CD4-positive, alpha-beta T cell treated with Interleukin-15 for 4 hours (primary cell): ENCODE data around the gene PEPD.
"Not testable (repeated sequence)": the region's sequence is repeated elsewhere in the genome, so short reads cannot be mapped to it uniquely, and the experiment has no call there.

ENCODE experiments used
- DNase-seq: peaks from one replicate; pipeline ENCODE4 v3.0.0-alpha.2; 2020; ENCODE audit warnings: low spot score

PEPD gene

GRCh38 chr19:33497778-33498175, 23.8 kb downstream of the PEPD start:
- DNase-seq: no peak

- DNase-seq: no peak
These were observed 24.3 kb downstream of the PEPD start for GRCh38 chr19:33497131-33497777.

- no peak for DNase-seq
These were observed 25.3 kb downstream of the PEPD start for GRCh38 chr19:33496038-33496895.

- no peak for DNase-seq
These were observed 28.0 kb downstream of the PEPD start for GRCh38 chr19:33493401-33494275.

- DNase-seq: no peak
These were observed 28.6 kb downstream of the PEPD start for GRCh38 chr19:33492951-33493350.

DNA sequence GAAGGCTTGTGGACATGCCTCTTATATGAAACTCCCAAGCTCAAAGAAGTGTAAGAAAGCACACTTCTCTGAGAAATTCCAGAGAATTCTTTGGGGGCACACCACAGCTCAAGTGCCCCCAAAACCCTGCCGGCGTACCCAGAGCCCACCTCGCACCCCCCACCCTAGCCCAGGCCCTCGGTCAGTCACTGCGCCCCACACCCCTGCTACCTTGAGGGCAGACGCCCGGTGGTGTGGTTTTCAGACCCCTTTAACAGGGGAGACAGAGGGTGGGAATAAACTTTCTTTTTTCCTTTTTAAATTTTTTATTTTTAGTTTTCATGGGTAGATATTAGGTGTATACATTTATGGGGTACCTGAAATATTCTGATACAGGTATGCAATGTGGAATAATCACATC, 29.5 kb downstream of the PEPD start:
- DNase-seq: no peak

- DNase-seq: not testable (repeated sequence)
These were observed 31.0 kb downstream of the PEPD start for GRCh38 chr19:33490596-33490995.

DNA sequence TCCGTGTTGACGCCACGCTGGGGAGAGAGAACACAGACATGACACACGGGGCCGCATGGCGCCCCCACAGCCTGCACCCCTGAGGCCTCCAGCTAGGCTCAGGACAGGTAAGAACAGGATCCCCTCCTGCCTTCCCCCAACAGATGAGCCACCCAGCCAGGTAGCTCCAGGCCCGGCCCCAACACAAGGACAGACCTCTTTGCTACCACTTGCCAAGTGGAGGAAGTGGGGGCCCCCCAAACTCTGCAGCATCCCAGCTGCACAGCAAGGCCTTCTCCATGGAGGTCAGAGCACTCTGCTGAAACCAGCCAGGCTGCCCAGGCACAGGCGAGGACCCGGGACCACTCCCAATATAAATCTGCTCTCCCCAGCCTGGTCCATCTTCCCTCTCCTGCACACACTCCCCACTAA, 31.5 kb downstream of the PEPD start:
- DNase-seq: no peak

DNA sequence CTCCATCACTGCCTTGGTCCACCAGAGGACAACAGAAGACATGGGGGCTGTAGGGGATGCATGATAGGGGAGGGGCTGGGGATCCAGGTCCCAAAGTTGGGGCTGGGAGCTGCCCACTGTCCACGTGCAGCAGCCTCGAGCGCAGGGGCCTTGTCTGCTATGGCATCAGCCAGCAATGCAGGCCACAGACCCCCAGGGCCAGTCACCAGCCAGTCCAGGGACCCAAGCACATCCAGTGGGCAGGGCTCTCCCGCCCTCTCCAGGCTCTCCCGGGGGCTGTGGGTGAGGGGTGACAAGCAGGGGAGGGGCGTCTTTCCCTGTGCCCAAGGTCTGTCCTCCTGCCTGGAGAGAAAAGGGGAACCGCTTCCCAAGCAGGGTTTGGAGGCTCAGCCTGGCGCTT, 32.8 kb downstream of the PEPD start:
- no peak for DNase-seq

DNA sequence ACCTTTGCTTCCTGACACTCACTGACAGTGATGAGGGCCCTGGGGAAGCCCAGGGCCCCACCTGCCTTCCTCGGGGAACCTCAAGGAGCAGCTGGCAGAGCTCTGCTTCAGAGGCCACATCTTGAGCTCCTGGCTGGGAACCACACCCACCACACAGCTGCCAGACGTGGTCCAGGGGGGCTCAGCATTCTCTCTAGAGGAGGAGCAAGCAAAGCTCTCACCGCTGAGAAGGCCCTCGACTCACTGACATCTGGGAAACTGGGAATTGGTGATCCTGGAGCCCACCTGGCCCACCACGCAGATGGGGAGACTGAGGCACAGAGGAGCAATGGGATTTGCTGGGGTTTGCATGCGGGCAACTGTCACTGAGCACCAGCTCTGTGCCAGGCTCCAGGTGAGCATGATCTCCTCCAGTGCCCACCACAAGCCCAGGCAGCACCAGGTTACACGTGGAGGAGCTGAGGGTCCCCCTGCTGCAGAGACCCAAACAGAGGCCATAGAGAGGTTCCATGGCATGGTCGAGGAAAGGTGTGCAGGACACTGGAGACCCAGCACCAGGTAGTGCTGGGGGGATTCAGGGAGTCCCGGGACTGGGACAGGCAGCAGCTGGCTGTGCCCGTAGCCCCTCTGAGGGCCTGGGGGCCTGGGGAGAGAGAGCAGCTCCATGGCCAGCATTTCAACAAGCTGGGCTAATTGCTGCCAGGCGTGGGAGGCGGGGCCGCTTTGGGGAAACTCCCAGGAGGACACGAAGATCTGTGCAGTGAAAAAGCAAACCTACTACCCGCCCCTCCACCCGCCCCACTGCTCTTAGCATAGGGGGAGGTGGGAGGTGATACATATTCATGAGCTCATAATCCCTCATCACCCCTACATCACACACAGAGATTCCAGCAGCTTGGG, 33.4 kb downstream of the PEPD start:
- DNase-seq: no peak

GRCh38 chr19:33486936-33487811, 34.4 kb downstream of the PEPD start:
- DNase-seq: no peak

DNA sequence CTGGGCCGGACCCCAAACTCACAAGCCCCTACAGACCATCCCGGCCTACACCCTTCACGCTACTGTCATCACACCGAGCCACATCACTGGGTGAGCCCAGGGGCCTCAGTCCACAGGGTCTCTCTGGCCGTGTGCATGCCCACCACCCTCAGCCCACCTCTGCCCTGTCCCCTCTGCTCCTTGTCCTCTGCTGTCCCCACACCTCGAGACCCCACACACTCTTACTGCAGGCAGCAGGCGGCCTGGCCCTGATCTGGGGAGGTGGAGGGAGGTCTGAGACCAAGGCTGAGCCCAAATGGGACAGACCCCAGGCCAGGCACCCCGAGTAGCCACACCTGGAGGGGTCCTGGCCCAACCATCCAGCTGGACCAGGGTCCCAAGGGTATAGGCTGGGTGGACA, 35.2 kb downstream of the PEPD start:
- DNase-seq: no peak

GRCh38 chr19:33484226-33484774, 37.3 kb downstream of the PEPD start:
- no peak for DNase-seq

- no peak for DNase-seq
These were observed 39.1 kb downstream of the PEPD start for GRCh38 chr19:33482476-33482875.

GRCh38 chr19:33481863-33482262, 39.7 kb downstream of the PEPD start:
- no peak for DNase-seq

DNA sequence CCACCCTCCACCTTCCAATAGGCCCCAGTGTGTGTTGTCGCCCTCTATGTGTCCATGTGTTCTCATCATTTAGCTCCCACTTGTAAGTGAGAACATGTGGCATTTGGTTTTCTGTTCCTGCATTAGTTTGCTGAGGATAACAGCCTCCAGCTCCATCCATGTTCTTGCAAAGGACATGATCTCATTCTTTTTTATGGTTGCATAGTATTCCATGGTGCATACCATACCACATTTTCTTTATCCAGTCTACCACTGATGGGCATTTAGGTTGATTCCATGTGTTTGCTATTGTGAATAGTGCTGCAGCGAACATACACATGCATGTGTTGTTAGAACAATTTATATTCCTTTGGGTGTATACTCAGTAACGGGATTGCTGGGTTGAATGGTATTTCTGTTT, 42.0 kb downstream of the PEPD start:
- not testable (repeated sequence) for DNase-seq

- DNase-seq: no peak
These were observed 43.8 kb downstream of the PEPD start for GRCh38 chr19:33477781-33478180.

- DNase-seq: no peak
These were observed 45.4 kb downstream of the PEPD start for GRCh38 chr19:33476151-33476707.

DNA sequence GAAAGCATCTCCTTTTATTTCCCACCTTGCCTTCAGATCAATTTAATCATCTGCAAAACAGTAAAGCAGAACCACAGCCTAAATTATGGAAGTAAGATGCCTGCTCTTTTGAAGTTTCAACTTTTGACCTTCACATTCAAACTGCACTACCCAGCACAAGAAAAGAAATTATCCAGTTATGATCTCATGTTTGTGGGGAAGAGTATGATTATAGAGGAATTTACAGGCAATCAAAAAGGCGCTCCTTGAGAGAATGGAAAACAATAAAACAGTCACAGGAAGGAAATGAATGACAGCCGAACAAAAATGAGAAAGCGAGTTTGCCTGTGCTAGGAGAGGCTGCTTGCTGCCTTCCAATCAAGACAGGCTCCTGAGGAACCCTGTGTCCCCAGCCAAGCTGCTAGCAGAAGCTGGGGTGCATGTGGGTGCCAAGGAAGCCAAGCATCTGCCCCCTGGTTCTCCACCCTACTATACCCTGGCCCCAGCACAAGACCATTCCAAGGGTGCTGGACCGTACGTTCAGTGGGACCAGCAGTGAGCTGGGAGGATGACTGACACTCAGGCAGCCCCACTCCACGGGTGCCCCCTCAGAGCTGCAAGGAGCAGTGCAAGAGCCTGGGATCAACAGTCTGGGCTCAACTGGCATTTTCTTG, 47.8 kb downstream of the PEPD start:
- DNase-seq: no peak
